Epidermal melanocyte (primary cell): ENCODE results near the gene PIK3C3.
"Not testable (repeated sequence)": the region's sequence is repeated elsewhere in the genome, so short reads cannot be mapped to it uniquely, and the experiment has no call there.

Experiments used
- DNase-seq: peaks from one replicate; pipeline ENCODE4 v3.0.0; 2011; ENCODE audit warnings: low spot score; ENCODE audit not compliant: insufficient read length

Gene PIK3C3

DNA sequence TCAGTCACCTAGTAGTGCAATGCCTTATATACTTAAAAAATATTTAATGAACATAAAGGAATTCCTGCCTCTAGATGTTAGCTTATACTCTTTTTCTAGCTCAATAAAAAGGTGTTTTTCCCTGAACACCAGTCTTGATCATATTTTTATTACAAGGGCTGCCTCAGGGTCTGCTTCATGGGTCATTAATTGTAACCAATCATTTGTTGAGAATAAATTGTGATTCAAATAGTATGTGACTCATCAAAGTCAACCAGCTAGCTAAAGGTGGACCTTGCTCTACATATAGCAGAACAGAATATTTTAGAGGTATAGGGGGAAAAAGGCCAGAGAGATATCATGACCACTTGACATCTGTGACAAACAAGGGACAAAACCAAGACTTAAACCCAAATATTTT is 114.0 kb downstream of the PIK3C3 start:
- DNase-seq = no peak

DNA sequence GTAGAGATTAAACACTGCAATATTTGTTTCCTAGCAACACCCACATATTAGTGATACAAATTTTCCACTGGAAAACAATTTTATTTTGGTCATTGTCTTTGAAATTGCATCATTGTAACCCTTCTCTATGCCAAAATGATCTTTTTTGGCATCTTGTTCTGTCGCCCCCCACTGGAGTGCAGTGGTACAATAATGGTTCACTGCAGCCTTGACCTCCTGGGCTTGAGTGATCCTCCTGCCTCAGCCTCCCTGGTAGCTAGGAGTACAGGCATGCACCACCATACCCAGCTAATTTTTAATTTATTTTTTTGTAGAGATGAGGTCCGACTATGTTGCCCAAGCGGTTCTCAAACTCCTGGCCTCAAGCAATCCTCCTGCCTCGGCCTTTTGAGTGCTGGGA is 117.4 kb downstream of the PIK3C3 start:
- no peak for DNase-seq

- DNase-seq = no peak
Measured at GRCh38 chr18:42074704-42075103, 119.7 kb downstream of the PIK3C3 start.

GRCh38 chr18:42078711-42079110 is 123.7 kb downstream of the PIK3C3 start:
- DNase-seq = no peak

DNA sequence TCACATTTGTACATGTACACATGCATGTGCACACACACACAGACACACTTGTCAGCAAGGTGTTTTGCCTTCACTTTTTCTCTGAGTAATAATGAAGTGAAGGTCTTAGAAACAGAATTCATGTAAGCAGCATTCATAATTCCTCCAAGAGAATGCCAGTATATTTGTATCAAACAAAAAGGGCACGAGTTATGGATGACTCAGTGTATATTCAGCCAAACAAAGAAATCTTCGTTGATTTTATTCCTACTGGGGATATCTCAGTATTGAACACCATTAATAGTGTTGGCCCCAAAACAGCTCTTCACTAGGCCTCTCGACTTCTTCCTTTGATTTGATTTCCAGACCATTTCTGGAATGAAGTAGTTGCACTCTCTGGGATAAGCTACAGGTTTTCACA is 125.3 kb downstream of the PIK3C3 start:
- no peak for DNase-seq

DNA sequence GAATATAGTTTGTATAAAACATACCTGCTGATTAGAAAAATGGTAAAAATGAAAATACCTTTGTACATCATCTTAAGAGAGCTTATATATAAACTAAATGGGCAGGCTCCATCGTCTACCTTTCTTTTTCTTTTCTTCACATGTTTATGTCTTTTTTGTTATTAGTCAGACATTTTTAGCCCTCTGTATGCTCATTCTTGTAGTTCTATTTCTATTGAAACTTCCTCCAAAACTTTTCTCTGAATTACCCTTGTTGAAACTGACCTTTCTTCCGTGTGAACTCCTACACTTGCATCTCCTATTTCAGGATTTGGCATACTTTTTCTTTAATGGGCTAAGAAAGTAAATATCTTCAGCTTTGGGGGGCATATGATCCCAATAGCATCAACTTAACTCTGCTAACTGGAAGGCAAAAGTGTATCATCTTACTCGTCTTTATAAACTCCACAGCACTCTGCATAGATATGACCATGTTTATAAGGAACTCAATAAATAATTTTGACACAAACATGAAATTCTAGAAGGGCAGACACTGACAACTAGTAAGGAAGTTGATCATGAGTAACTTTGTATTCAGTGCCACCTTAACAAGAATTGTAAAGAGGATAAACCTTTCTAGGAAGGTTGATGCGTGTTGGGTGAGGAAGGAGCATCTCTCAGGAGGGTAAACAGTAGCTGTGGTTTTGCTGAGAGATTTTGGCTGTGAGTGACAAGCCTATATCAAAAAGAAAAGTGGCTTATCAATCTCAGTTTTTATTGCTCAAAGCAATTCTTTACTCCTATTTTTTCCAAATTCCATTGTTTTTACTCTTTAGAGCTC is 127.6 kb downstream of the PIK3C3 start:
- no peak for DNase-seq

- no peak for DNase-seq
Measured at GRCh38 chr18:42086288-42086687, 131.3 kb downstream of the PIK3C3 start.

DNA sequence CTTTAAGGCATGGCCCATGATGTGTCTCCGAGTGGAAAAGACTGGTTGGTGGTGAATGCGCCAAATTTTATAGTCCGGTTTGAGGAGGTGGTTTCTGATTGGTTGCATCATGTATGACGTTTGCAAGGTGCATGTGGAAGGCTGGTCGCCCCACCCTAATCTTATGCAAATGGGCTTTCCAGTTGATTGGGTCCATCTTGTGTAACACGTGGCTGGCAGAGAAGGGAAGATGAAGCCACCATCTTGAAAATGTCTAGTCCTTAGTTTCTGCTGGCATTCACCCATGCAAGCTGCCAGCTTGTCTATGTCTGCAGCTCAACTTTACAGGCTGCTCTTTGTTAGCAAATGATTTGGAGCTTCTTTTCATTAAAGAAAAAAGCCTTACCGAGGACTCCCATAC is 132.2 kb downstream of the PIK3C3 start:
- no peak for DNase-seq

- no peak for DNase-seq
Measured at GRCh38 chr18:42087876-42088275, 132.8 kb downstream of the PIK3C3 start.

DNA sequence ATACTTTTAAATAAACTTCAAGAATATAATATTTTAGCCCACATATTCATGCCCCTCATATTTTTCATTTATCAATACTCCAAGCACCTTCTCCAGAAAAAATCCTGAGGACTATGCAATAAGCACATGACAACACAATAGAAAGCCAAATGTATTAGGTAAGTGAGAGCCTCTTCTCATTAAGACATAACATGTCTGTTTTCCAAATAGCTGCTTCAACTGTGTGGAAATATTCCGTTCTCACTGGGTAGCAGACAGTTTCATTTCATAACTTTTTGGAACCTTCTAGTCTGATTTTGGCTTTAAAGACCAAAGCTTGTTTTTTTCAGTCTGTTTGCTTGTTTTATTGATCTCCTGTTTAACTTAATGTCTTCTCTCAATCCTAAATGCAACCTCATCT is 137.8 kb downstream of the PIK3C3 start:
- no peak for DNase-seq

DNA sequence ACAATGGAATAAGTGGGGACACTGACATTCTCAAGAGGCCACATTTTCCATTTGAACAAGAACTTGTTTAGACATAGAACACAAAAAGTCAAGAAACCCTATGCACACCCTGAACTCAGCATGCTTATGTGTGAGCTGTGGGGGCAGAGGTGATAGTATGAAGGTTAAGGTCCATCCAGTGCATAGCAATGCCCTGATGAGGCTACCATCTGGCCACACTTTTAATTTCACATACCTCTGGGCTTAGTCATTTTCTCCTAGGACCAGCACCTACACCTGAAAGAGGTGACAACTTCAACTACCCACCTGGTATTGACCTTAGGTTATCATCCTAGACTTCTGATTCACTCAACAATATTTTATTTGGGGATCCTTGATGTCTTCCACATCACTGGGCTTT is 139.8 kb downstream of the PIK3C3 start:
- DNase-seq = no peak

DNA sequence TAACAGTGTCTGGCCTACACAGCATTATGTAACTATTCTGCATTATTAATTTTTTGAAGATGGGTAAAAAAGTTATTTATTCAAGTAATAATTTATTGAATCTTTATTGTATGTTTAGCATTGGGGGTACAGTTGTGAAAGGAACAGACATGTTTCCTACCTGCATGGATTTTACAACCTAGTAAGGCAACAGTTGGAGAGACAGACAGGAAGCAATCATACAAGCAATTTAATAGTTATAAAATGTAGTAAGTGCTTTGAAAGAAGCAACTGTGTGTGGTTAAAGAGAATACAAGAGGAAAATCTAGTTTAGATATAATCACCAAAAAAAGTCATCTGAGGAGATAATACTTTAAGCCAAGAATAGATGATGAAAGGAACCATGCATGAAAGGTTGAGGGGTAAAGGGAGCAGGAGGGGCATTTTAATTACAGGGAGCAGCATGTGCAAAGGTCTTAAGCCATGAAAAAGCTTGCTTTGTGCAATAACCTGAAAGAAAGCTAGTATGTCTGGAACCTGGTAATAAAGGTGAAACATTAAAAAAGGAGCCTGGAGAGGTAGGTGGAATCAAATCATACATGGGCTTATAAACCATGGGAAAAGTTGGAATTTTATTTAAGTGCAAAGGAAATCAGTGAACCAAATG is 140.8 kb downstream of the PIK3C3 start:
- DNase-seq = no peak

DNA sequence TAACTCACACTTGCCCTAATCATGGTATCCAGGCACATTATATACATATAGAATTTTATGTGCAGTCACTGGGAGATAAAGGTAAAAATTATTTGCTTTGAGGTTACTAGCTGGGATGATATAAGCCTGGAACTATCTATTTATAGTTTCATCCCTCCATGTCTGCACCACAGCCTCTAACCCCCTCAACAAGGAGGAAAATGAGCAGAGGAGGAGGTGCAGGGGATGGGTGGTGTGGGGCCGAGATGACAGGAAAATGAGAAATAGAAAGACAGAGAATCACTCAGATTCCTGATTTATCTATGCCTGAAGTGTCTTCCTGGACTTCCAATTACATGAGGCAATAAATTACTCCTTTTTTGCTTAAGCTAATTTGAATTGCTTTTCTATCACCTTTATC is 145.2 kb downstream of the PIK3C3 start:
- DNase-seq = no peak

DNA sequence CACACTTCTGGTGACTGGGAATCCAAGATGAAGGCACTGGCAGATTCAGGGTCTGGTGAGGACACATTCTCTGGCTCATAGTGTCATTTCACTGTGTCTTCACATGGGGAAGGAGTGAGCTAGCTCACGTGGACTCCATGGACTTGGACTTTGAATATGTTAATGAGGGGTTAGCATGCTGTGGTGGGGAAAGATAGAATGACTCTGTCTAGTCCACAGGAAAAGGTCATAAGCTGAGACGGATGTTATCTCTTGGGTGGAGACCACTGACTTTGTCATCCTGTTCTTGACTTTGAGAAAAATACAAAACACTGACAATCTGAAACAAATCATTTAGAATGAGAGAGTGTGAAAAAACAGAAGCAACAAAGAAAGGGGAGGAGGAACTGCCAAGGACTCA is 145.9 kb downstream of the PIK3C3 start:
- no peak for DNase-seq

GRCh38 chr18:42105394-42105793 is 150.4 kb downstream of the PIK3C3 start:
- no peak for DNase-seq

GRCh38 chr18:42106784-42107183 is 151.8 kb downstream of the PIK3C3 start:
- no peak for DNase-seq

DNA sequence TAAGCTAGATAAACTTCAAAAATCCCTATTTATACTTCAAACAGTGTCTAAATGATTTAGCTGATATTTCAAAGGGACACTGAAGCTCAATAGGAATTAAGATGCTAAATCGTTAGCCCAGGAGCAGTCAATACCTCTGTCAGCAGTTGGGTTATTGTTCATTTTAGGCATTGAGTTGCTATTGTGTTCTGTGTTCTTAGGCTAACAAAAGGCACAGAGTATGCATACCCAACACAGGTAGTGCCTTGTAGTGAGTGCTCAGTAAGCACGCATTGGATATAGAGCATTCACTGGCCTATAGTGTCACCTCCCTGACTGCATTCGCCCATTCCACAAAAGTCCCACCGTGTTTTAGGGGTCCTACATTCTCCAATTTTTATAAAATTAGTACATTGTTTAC is 152.3 kb downstream of the PIK3C3 start:
- DNase-seq = no peak

DNA sequence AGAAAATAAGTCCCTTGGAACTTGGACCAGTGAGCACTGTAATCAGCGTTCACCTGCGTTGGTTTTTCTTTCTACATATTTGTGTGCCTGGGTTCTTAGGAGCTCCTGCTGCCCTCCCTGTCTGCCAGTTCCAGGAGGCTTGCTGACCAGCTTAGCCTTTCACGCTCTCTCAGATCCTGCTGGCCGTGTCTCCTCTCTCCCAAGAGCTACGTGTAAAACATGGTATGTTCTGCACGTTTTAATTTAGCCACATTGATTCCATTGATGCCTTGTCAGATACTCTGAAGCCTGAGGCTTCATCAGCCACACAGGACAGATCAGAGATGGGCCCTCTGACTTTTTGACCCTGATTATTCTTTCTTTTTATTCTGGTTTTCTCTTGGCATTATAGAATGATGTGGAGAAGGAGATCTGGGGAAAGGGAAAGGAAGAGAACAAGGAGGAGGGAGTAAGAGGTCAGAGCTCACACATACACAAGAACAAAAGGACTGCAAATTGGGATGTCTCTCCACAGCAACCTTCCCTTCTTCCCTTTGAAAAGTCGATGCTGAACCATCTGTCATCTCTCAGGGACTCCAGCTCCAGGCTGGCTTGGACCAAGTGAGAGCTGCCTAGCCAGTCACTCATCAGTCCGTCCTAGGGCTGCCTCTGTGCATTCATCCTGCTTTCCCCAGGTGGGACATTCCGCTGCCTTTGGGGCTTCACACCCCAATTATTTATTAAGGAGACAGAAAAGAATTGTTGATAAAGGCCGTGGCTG is 152.8 kb downstream of the PIK3C3 start:
- no peak for DNase-seq

DNA sequence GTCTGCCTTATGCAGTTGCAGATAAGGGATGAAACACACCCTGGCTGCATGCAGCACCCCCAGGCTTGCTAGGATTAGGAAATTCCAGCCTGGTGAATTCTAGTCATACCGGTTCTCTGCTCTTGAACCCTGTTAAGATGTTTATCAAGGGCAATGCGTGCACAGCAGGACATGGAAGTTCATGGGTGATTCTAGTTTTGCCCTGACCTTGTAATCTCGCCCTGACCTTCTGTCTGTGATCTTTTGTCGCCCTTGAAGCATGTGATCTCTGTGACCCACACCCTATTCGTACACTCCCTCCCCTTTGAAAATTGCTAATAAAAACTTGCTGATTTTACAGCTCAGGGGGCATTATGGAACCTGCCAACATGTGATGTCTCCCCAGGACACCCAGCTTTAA is 157.1 kb downstream of the PIK3C3 start:
- not testable (repeated sequence) for DNase-seq

- DNase-seq = no peak
Measured at GRCh38 chr18:42112657-42113420, 157.8 kb downstream of the PIK3C3 start.

- DNase-seq = no peak
Measured at GRCh38 chr18:42113529-42114191, 158.6 kb downstream of the PIK3C3 start.
